Activated naive CD4-positive, alpha-beta T cell treated with anti-CD3 and anti-CD28 coated beads, Interleukin-2, amount 10 ng/mL, durations not matched to agents 7 days and 5 days (primary cell): Measurements from ENCODE around the gene FNDC4.

Experiments
- CTCF ChIA-PET: fragments of 350-600 bp; sonication (Branson Sonifier 250); formaldehyde crosslinking; loops from one replicate; lab custom pipeline; 2021; ENCODE audit warnings: antibody characterized with exemption; lab: Charles Lee
- DNase-seq: peaks from one replicate; pipeline ENCODE4 v3.0.0-alpha.2; 2020
- H3K27ac Mint-ChIP-seq: one replicate; pipeline ENCODE4 v1.8.0; 2021; ENCODE audit warnings: mild to moderate bottlenecking, moderate library complexity, mixed read lengths
- H3K27me3 Mint-ChIP-seq: one replicate; pipeline ENCODE4 v1.8.0; 2021; ENCODE audit warnings: mild to moderate bottlenecking, mixed read lengths
- H3K36me3 Mint-ChIP-seq: one replicate; pipeline ENCODE4 v1.8.0; 2021; ENCODE audit warnings: mixed read lengths
- H3K4me1 Mint-ChIP-seq: one replicate; pipeline ENCODE4 v1.8.0; 2021; ENCODE audit warnings: mixed read lengths
- H3K4me3 Mint-ChIP-seq: one replicate; pipeline ENCODE4 v1.8.0; 2021; ENCODE audit warnings: mild to moderate bottlenecking, moderate library complexity, mixed read lengths
- H3K9me3 Mint-ChIP-seq: one replicate; pipeline ENCODE4 v1.8.0; 2021; ENCODE audit warnings: mixed read lengths

The FNDC4 gene

DNA sequence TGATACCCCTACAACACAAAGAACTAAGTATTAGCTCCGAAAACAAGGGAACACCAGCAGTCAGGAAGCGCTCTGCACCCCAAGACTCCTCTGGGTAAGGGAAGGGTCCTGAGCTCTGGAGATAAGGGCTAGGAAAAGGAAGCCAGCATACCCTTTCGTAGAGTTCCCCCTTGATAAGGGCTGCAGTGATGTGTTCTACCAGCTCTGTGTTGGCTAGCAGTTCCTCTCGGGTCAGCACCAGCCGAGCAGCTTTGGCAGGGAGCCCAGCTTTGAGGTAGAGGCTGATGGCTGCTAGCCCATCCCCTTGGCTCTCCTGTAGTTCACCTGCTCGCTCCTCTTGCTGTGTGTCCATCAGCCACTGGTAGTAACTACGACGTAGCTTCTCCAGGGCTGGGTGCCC lies 33.9 kb downstream of the FNDC4 start:
- CTCF ChIA-PET, result no interaction called here
- no peak for DNase-seq
- H3K9me3 Mint-ChIP-seq, result no peaks in the 10 kb centered on the region
- H3K36me3 Mint-ChIP-seq, result no peaks in the 10 kb centered on the region
- no peaks in the 10 kb centered on the region for H3K4me1 Mint-ChIP-seq
- H3K27ac Mint-ChIP-seq, result no peak overlapping the region
- no peak overlapping the region for H3K4me3 Mint-ChIP-seq
- H3K27me3 Mint-ChIP-seq, result no peaks in the 10 kb centered on the region

DNA sequence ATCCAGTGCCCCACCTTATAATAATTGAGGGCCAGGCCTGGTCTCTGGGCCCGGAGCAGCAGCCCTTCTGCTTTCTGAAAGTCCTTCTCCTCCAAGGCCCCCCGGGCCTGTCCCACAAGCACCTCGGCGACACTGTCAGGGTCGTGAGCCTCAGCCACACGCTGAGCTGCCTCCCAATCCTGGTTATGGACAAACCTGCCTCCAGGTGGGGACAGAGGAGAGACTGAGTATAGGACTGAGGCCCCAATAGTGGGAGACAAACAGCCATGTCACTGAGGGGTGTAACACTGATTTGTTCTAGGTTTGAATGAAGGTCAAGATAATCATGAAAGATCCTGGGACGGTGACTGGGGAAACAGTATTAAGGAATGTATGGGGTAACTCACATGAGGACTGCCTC lies 41.0 kb downstream of the FNDC4 start:
- peaks cover 6% of the 10 kb centered on the region for H3K4me1 Mint-ChIP-seq

GRCh38 chr2:27451095-27451494 lies 43.9 kb downstream of the FNDC4 start:
- Mint-ChIP-seq H3K4me1 (peaks cover 12% of the 10 kb centered on the region), H3K9me3 (no peaks in the 10 kb centered on the region), H3K27ac (no peak overlapping the region), H3K27me3 (no peaks in the 10 kb centered on the region), H3K4me3 (no peak overlapping the region), H3K36me3 (peaks cover under 1% of the 10 kb centered on the region)
- CTCF ChIA-PET, result no interaction called here
- no peak for DNase-seq

More for the DNA sequence above, 41.0 kb downstream of the FNDC4 start:
- Mint-ChIP-seq H3K27me3 (no peaks in the 10 kb centered on the region), H3K27ac (no peak overlapping the region), H3K9me3 (no peaks in the 10 kb centered on the region), H3K36me3 (no peaks in the 10 kb centered on the region), H3K4me3 (no peak overlapping the region)
- DNase-seq, result no peak
- CTCF ChIA-PET, result interaction anchor here (0.6 to 1.3 kb wide), 2 partner anchors 9 to 229 kb away, joined by 3 to 4 read pairs; no protein-coding TSS in a partner anchor

- Mint-ChIP-seq H3K4me1 (peaks cover 15% of the 10 kb centered on the region), H3K9me3 (no peaks in the 10 kb centered on the region), H3K36me3 (peaks cover 8% of the 10 kb centered on the region), H3K4me3 (no peak overlapping the region), H3K27me3 (no peaks in the 10 kb centered on the region), H3K27ac (no peak overlapping the region)
- no peak for DNase-seq
- CTCF ChIA-PET, result interaction anchor here (2.4 kb wide), 1 partner anchor 17 kb away, joined by 13 read pairs; no protein-coding TSS in a partner anchor
Measured at GRCh38 chr2:27448381-27448780, 46.6 kb downstream of the FNDC4 start.

- Mint-ChIP-seq H3K27me3 (no peaks in the 10 kb centered on the region), H3K4me3 (no peak overlapping the region), H3K36me3 (peaks cover 21% of the 10 kb centered on the region), H3K4me1 (peaks cover 15% of the 10 kb centered on the region), H3K9me3 (no peaks in the 10 kb centered on the region), H3K27ac (peak overlapping the region; percentile 47)
- CTCF ChIA-PET, result interaction anchor here (1.1 to 1.5 kb wide), 2 partner anchors 42 to 238 kb away, joined by 3 to 5 read pairs; no protein-coding TSS in a partner anchor
- peak; percentile 63 for DNase-seq
Measured at GRCh38 chr2:27446057-27446456, 48.9 kb downstream of the FNDC4 start.

- H3K27me3 Mint-ChIP-seq, result no peaks in the 10 kb centered on the region
- peaks cover 25% of the 10 kb centered on the region for H3K36me3 Mint-ChIP-seq
- no peak overlapping the region for H3K27ac Mint-ChIP-seq
- no peaks in the 10 kb centered on the region for H3K9me3 Mint-ChIP-seq
- H3K4me1 Mint-ChIP-seq, result peaks cover 15% of the 10 kb centered on the region
- DNase-seq, result no peak
- H3K4me3 Mint-ChIP-seq, result no peak overlapping the region
- CTCF ChIA-PET, result interaction anchor here (1.1 to 1.6 kb wide), 3 partner anchors 43 to 238 kb away, joined by 3 to 5 read pairs (median 3); no protein-coding TSS in a partner anchor
Measured at GRCh38 chr2:27445615-27446014, 49.4 kb downstream of the FNDC4 start.

DNA sequence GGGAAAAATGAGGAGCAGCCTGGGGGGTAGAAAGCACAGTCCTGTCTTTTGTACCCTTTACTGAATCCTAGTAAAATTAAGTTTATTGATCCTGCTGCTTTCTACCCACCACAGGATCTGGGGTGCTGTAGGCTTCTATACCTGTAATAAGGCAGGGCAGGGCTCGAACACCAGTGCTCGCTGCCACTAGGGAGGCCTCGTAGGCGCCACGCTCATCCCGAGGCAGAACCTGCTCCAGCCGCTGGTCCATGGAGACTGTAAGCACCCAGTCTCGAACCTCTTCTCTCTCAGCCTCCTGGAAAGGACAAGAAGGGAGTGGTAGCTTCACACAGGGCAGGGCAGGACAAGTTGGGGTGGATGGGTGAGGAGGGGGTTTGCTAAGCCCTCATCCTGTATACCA lies 49.8 kb downstream of the FNDC4 start:
- no peaks in the 10 kb centered on the region for H3K9me3 Mint-ChIP-seq
- DNase-seq, result no peak
- H3K27ac Mint-ChIP-seq, result no peak overlapping the region
- H3K4me3 Mint-ChIP-seq, result no peak overlapping the region
- no peaks in the 10 kb centered on the region for H3K27me3 Mint-ChIP-seq
- H3K4me1 Mint-ChIP-seq, result peaks cover 15% of the 10 kb centered on the region
- CTCF ChIA-PET, result interaction anchor here (1.5 to 1.6 kb wide), 2 partner anchors 43 to 142 kb away, joined by 3 to 5 read pairs; no protein-coding TSS in a partner anchor
- peaks cover 30% of the 10 kb centered on the region for H3K36me3 Mint-ChIP-seq

DNA sequence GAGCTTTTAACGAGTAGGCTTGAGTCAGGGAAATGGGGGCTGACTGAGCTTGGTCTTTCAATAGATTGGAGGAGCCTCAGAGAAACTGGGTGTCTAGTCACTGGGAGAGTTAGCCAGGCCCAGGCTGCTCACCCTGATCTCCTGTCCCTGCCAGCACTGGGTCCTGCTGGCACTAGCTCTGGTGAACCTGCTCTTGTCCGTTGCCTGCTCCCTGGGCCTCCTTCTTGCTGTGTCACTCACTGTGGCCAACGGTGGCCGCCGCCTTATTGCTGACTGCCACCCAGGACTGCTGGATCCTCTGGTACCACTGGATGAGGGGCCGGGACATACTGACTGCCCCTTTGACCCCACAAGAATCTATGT lies 52.1 kb downstream of the FNDC4 start:
- peaks cover 39% of the 10 kb centered on the region for H3K36me3 Mint-ChIP-seq
- no peak overlapping the region for H3K27ac Mint-ChIP-seq
- no peak for DNase-seq
- no peaks in the 10 kb centered on the region for H3K9me3 Mint-ChIP-seq
- H3K4me3 Mint-ChIP-seq, result no peak overlapping the region
- CTCF ChIA-PET, result no interaction called here
- no peaks in the 10 kb centered on the region for H3K27me3 Mint-ChIP-seq
- peaks cover 15% of the 10 kb centered on the region for H3K4me1 Mint-ChIP-seq

DNA sequence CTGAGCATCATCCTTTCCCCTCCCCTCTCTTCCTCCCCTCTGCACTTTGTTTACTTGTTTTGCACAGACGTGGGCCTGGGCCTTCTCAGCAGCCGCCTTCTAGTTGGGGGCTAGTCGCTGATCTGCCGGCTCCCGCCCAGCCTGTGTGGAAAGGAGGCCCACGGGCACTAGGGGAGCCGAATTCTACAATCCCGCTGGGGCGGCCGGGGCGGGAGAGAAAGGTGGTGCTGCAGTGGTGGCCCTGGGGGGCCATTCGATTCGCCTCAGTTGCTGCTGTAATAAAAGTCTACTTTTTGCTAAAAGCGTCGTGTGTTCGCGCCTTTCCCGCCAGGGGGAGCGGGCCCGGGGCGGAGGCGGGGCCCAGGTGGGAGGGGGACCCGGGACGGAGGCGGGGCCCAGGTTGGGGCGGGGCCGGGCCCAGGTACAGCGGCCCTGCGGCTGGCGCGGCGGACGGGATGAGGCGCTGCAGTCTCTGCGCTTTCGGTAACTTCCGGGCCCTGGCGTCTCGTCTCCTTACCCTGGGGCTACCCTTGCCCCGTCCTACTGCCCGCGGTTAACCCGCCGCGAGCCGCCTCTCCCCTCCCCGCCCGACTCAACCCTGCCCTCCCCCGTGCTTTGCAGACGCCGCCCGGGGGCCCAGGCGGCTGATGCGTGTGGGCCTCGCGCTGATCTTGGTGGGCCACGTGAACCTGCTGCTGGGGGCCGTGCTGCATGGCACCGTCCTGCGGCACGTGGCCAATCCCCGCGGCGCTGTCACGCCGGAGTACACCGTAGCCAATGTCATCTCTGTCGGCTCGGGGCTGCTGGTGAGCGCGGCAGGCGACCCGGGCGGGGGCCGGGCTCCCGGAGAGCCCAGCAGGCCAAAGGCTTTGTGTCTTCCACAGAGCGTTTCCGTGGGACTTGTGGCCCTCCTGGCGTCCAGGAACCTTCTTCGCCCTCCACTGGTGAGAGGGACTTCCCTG lies 52.8 kb downstream of the FNDC4 start, which contains the start of gene KRTCAP3:
TSS of gene KRTCAP3 (plus strand) at position 424 of the 962 bp plus-strand sequence. CDS start at position 456, 32 bp downstream.
- CTCF ChIA-PET, result no interaction called here
- Mint-ChIP-seq H3K9me3 (no peaks in the 10 kb centered on the region), H3K4me1 (peaks cover 15% of the 10 kb centered on the region), H3K27me3 (no peaks in the 10 kb centered on the region), H3K36me3 (peaks cover 41% of the 10 kb centered on the region), H3K4me3 (no peak within 1 kb of the TSS), H3K27ac (no peak within 1 kb of the TSS)
- peak; percentile 42 for DNase-seq
